IPS-18c (cell line): ENCODE data around the gene CYSLTR2.

Experiments used
- H3K4me3 ChIP-seq: 2 replicates; pipeline ENCODE4 v1.7.0; 2013; ENCODE audit warnings: low read depth, mild to moderate bottlenecking, low read length, moderate library complexity; ENCODE audit not compliant: insufficient read depth
- H3K9me3 ChIP-seq: one replicate; pipeline ENCODE4 v1.6.1; 2013; ENCODE audit warnings: mild to moderate bottlenecking, low read length, moderate library complexity; ENCODE audit not compliant: control insufficient read depth, insufficient read depth

CYSLTR2 gene

GRCh38 chr13:48653472-48653939 lies at the start of gene CYSLTR2:
TSS of gene CYSLTR2 (plus strand) at chr13:48653929. CDS start at chr13:48706818, 52,889 bp downstream.
- Histone ChIP-seq H3K4me3 (no peak within 1 kb of the TSS), H3K9me3 (no peaks in the 10 kb centered on the region)

GRCh38 chr13:48615049-48615448 lies 38.7 kb upstream of the CYSLTR2 start:
- Histone ChIP-seq H3K4me3 (no peak overlapping the region), H3K9me3 (peaks cover 3% of the 10 kb centered on the region)

DNA sequence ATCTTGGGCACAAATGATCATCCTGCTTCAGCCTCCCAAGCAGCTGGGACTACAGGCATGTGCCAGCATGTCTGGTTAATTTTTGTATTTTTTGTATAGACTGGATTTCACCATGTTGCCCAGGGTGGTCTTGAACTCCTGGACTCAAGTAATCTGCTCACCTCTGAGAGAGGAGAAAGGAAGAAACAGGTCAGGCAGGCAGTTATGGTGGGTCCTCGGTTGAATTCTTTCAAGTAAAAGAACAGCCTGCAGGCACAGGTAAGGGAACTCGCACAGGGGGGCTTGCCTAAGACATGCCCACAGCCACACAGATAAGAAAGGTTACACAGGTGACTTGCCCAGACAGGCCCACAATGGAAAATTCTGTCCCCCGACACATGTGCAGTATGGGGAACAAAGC lies 34.8 kb upstream of the CYSLTR2 start:
- H3K9me3 ChIP-seq: peaks cover 5% of the 10 kb centered on the region
- no peak overlapping the region for H3K4me3 ChIP-seq

DNA sequence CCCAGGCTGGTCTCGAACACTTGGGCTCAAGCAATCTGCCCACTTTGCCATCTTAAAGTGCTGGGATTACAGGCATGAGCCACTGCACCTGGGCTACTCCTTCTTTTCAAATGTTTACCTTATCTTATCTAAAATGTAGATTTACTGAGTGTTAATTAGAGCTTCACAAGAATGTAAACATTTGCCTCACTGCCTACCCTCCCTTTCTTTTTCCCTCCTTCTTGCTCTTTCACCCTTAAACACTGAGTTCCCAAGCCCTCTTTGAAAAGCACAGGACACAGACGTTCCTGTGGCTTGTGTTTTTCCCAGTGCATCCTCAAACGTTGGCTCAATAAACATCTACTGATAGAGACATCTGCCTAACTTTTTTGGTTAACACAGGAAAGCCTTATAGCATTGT lies 32.7 kb upstream of the CYSLTR2 start:
- Histone ChIP-seq H3K9me3 (peaks cover 5% of the 10 kb centered on the region), H3K4me3 (no peak overlapping the region)

GRCh38 chr13:48624016-48624415 lies 29.7 kb upstream of the CYSLTR2 start:
- Histone ChIP-seq H3K9me3 (peaks cover 8% of the 10 kb centered on the region), H3K4me3 (no peak overlapping the region)

DNA sequence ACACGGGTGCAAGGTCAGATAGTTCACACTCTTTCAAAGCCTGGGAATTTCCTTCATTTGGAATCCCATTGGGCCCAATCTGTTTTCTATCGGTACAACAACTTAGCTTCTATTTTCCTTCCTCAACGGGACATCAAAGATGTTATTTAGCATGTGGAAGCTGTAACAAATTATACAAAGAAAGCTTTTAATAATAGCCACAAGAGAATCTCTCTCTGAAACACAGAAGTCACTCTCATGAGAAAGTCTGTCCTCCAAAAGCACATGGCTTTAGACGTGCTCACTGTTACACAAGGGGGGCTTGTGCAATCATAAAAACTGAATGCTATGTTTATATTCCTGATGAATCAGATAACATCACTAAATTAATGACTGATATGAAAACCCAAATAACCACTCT lies 28.9 kb upstream of the CYSLTR2 start:
- Histone ChIP-seq H3K4me3 (no peak overlapping the region), H3K9me3 (peaks cover 6% of the 10 kb centered on the region)

- H3K4me3 ChIP-seq: no peak overlapping the region
Observed at GRCh38 chr13:48625413-48626076, 28.2 kb upstream of the CYSLTR2 start.

GRCh38 chr13:48626077-48626449 lies 27.7 kb upstream of the CYSLTR2 start:
- no peak overlapping the region for H3K4me3 ChIP-seq
- H3K9me3 ChIP-seq: peaks cover 6% of the 10 kb centered on the region

More at GRCh38 chr13:48625413-48626076, 28.2 kb upstream of the CYSLTR2 start:
- H3K9me3 ChIP-seq: peaks cover 6% of the 10 kb centered on the region

DNA sequence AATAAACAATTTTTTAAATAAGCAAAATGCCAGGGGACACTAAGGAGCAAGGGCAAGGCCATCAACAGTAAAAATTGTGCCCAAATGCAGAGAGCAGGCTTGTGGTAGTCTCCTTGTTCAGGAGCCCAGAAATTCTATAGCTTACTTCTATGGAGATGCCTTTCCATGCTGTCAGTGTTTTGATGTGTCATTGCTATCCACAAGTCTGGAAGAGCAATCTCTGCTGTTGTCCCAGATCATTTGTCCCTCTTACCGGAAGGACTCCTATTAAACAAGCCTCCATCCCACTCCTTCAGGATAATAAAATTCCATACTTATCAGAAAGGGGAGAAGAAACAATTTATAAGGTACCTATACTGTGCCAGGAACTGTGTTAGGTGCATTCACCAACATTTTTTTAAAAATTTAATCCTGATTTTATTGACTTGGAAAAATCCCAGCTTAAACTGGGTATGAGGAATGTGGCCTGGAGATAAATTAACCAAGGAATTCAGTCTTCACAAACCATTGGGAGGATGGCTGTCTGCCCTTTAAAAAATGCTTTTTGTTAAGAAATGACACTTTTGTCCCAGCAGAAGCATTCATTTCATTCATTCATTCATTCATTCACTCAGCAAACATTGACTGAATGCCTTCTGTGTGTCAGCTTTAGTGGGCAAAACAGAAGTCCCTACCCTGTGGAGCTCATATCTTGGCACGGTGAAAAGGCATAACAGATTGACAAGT lies 26.8 kb upstream of the CYSLTR2 start:
- Histone ChIP-seq H3K4me3 (no peak overlapping the region), H3K9me3 (peaks cover 6% of the 10 kb centered on the region)

- Histone ChIP-seq H3K9me3 (peaks cover 3% of the 10 kb centered on the region), H3K4me3 (no peak overlapping the region)
Observed at GRCh38 chr13:48629277-48629676, 24.5 kb upstream of the CYSLTR2 start.

- Histone ChIP-seq H3K9me3 (peaks cover 3% of the 10 kb centered on the region), H3K4me3 (no peak overlapping the region)
Observed at GRCh38 chr13:48630291-48630690, 23.4 kb upstream of the CYSLTR2 start.

DNA sequence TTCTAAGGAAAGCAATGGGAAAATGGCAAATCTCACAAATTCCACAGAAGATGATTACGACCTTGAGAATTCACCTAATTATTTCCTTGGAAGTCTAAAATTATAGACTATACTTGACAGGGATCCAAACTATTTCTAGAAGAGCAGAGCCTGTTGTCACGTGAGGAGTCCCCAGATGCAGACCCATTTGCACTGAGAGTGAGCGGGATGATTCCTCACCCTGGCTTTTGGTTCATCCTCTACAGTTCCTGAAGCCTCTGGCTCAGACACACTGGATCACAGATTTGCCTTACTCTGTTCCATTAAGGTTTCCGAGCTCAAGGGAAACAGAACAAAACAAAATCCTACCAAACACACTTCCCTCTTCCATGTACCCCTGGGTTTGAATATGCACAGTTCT lies 23.0 kb upstream of the CYSLTR2 start:
- peaks cover 3% of the 10 kb centered on the region for H3K9me3 ChIP-seq
- no peak overlapping the region for H3K4me3 ChIP-seq

- H3K4me3 ChIP-seq: no peak overlapping the region
- peaks cover 4% of the 10 kb centered on the region for H3K9me3 ChIP-seq
Observed at GRCh38 chr13:48631441-48631840, 22.3 kb upstream of the CYSLTR2 start.

- H3K4me3 ChIP-seq: no peak overlapping the region
- H3K9me3 ChIP-seq: peaks cover 4% of the 10 kb centered on the region
Observed at GRCh38 chr13:48633700-48634099, 20.0 kb upstream of the CYSLTR2 start.

- Histone ChIP-seq H3K4me3 (no peak overlapping the region), H3K9me3 (peaks cover 4% of the 10 kb centered on the region)
Observed at GRCh38 chr13:48634636-48635035, 19.1 kb upstream of the CYSLTR2 start.

- Histone ChIP-seq H3K9me3 (peaks cover 4% of the 10 kb centered on the region), H3K4me3 (no peak overlapping the region)
Observed at GRCh38 chr13:48635478-48635877, 18.3 kb upstream of the CYSLTR2 start.

DNA sequence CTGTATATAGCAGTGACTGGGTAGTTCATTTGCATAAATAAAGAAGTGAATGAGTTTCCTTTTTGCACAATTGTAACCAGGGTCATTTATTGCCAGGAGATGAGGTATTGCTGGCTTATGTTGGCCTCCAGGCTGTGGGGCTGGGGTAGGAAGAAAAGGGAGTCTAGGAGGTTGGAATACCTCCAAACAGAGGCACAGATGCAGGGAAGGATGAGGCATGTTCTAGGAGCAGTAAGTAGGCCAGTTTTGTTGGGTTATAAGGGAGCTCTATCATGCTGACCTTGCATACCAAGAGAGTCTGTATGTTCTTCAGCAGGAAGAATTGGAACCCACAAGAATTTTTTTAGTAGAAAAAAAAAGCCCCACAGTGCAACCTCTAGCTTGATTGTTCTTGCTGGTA lies 17.2 kb upstream of the CYSLTR2 start:
- H3K9me3 ChIP-seq: peaks cover 4% of the 10 kb centered on the region

DNA sequence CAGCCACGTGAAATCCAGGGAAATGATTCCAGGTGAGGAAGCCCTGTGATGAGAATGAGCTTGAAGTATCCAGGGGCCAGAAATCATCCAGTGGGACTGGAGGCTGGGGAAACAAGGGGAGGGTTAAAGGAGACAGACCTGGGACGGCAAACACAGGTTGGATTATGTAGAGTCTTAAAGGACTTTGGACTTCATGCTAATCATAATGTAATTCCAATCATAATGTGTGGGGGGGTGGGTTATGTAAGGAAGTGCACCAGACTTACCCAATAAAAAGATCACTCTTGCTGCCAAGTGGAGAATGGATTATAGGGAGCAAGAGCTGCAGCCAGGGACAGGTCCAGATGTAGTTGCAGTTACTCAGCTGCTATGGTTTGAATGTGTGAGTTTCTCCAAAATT lies 16.1 kb upstream of the CYSLTR2 start:
- H3K9me3 ChIP-seq: peaks cover 4% of the 10 kb centered on the region
- H3K4me3 ChIP-seq: no peak overlapping the region

More for the DNA sequence above, 17.2 kb upstream of the CYSLTR2 start:
- H3K4me3 ChIP-seq: no peak overlapping the region
